ENCODE measurements around the gene POLR2J3.
"Not testable (repeated sequence)": the region's sequence is repeated elsewhere in the genome, so short reads cannot be mapped to it uniquely, and the experiment has no call there.

POLR2J3 gene

GRCh38 chr7:102611675-102612325 is 39.4 kb upstream of the POLR2J3 start:
- H3K27me3 ChIP-seq (ENCODE audit: insufficient read depth, low read length, poor library complexity); H3K27ac ChIP-seq (ENCODE audit: low read length); H4K20me1 ChIP-seq (ENCODE audit: insufficient read depth, low read length); H3K9me3 ChIP-seq (ENCODE audit: insufficient read depth, low read length, severe bottlenecking); H3K79me2 ChIP-seq (ENCODE audit: insufficient read depth, low read length); ATAC-seq (ENCODE audit: insufficient read depth, low read depth); H3K36me3 ChIP-seq (ENCODE audit: insufficient read depth, low read length); H2AFZ ChIP-seq (ENCODE audit: low read depth, low read length); H3K9ac ChIP-seq (ENCODE audit: low read depth, low read length); H3K4me1 ChIP-seq (ENCODE audit: insufficient read depth, low read length): not testable (repeated sequence)
- peak overlapping the region in 1 of 2 experiments; percentile 42; a peak in 2 of 4 replicates for H3K4me3 ChIP-seq (ENCODE audit: low read depth in 1 of 2, low read length in 2 of 2)
- peak overlapping the region; percentile 59 for H3K4me2 ChIP-seq (ENCODE audit: insufficient read depth, low read length)
- DNase-seq: peak; percentile 39

DNA sequence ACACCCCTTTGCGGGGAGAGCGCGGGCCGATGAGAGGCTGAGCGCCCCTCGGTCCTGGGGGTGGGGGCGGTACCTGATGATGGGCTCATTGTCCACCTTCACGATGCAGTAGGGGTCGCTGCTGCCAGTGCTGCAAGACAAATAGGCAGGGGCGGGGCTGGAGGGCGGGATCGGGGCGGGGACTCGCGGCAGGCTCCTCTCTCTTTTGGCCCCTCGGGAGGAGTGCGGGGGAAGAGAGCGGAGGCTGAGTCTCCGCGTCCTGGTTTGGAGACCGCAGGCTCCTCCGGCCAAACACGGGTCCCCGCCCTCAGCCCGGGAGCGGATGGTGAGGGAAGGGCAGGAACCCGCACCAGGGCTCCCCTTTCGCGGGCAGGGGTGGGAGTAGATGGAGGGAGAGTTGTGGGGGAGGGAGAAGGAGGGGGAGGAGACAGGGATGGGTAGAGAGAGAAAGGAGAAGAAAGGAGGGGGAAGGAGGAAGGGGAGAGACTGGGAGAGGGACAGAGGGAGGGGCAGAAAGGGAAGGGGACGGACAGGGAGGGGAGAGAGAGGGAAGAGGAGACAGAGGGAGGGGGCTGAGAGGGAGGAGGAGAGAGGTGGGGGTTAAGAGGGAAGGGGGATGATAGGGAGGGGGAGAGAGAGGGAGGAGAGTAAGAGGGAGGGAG is 38.8 kb upstream of the POLR2J3 start:
- H3K27me3 ChIP-seq (ENCODE audit: insufficient read depth, low read length, poor library complexity); H4K20me1 ChIP-seq (ENCODE audit: insufficient read depth, low read length); H3K9ac ChIP-seq (ENCODE audit: low read depth, low read length); H3K9me3 ChIP-seq (ENCODE audit: insufficient read depth, low read length, severe bottlenecking); H3K4me2 ChIP-seq (ENCODE audit: insufficient read depth, low read length); H3K79me2 ChIP-seq (ENCODE audit: insufficient read depth, low read length); H3K36me3 ChIP-seq (ENCODE audit: insufficient read depth, low read length); DNase-seq; H3K27ac ChIP-seq (ENCODE audit: low read length); H3K4me1 ChIP-seq (ENCODE audit: insufficient read depth, low read length); H3K4me3 ChIP-seq (ENCODE audit: low read depth in 1 of 2, low read length in 2 of 2); H2AFZ ChIP-seq (ENCODE audit: low read depth, low read length): not testable (repeated sequence)
- peak; percentile 87 for ATAC-seq (ENCODE audit: insufficient read depth, low read depth)

GRCh38 chr7:102610441-102610840 is 38.1 kb upstream of the POLR2J3 start:
- H2AFZ ChIP-seq (ENCODE audit: low read depth, low read length); H3K9ac ChIP-seq (ENCODE audit: low read depth, low read length); H3K27ac ChIP-seq (ENCODE audit: low read length); DNase-seq; H3K4me1 ChIP-seq (ENCODE audit: insufficient read depth, low read length); H4K20me1 ChIP-seq (ENCODE audit: insufficient read depth, low read length); H3K36me3 ChIP-seq (ENCODE audit: insufficient read depth, low read length); H3K9me3 ChIP-seq (ENCODE audit: insufficient read depth, low read length, severe bottlenecking); H3K79me2 ChIP-seq (ENCODE audit: insufficient read depth, low read length); H3K4me3 ChIP-seq (ENCODE audit: low read depth in 1 of 2, low read length in 2 of 2); ATAC-seq (ENCODE audit: insufficient read depth, low read depth); H3K4me2 ChIP-seq (ENCODE audit: insufficient read depth, low read length); H3K27me3 ChIP-seq (ENCODE audit: insufficient read depth, low read length, poor library complexity): not testable (repeated sequence)

DNA sequence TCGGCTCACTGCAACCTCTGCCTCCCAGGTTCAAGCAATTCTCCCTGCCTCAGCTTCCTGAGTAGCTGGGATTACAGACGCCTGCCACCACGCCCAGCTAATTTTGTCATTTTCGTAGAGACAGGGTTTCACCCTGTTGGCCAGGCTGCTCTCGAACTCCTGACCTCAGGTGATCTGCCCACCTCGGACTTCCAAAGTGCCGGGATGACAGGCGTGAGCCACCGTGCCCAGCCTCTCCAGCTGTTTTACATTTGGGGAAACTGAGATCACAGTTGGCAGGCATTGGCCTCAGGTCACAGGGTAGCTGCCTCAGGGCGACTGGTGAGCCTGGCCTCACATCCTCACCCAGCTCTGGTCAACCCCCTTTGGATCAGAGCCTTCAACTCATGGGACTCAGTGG is 37.4 kb upstream of the POLR2J3 start:
- not testable (repeated sequence) for H2AFZ ChIP-seq (ENCODE audit: low read depth, low read length); H3K4me1 ChIP-seq (ENCODE audit: insufficient read depth, low read length); DNase-seq; H3K4me3 ChIP-seq (ENCODE audit: low read depth in 1 of 2, low read length in 2 of 2); H4K20me1 ChIP-seq (ENCODE audit: insufficient read depth, low read length); H3K9ac ChIP-seq (ENCODE audit: low read depth, low read length); H3K36me3 ChIP-seq (ENCODE audit: insufficient read depth, low read length); H3K27me3 ChIP-seq (ENCODE audit: insufficient read depth, low read length, poor library complexity); H3K27ac ChIP-seq (ENCODE audit: low read length); ATAC-seq (ENCODE audit: insufficient read depth, low read depth); H3K9me3 ChIP-seq (ENCODE audit: insufficient read depth, low read length, severe bottlenecking); H3K79me2 ChIP-seq (ENCODE audit: insufficient read depth, low read length); H3K4me2 ChIP-seq (ENCODE audit: insufficient read depth, low read length)

GRCh38 chr7:102606848-102607247 is 34.5 kb upstream of the POLR2J3 start:
- H2AFZ ChIP-seq (ENCODE audit: low read depth, low read length); DNase-seq; H3K27ac ChIP-seq (ENCODE audit: low read length); H3K27me3 ChIP-seq (ENCODE audit: insufficient read depth, low read length, poor library complexity); H3K79me2 ChIP-seq (ENCODE audit: insufficient read depth, low read length); H3K9me3 ChIP-seq (ENCODE audit: insufficient read depth, low read length, severe bottlenecking); H4K20me1 ChIP-seq (ENCODE audit: insufficient read depth, low read length); H3K36me3 ChIP-seq (ENCODE audit: insufficient read depth, low read length); H3K4me2 ChIP-seq (ENCODE audit: insufficient read depth, low read length); H3K9ac ChIP-seq (ENCODE audit: low read depth, low read length); H3K4me1 ChIP-seq (ENCODE audit: insufficient read depth, low read length); ATAC-seq (ENCODE audit: insufficient read depth, low read depth); H3K4me3 ChIP-seq (ENCODE audit: low read depth in 1 of 2, low read length in 2 of 2): not testable (repeated sequence)

GRCh38 chr7:102604431-102605145 is 32.2 kb upstream of the POLR2J3 start:
- not testable (repeated sequence) for H4K20me1 ChIP-seq (ENCODE audit: insufficient read depth, low read length); H3K9ac ChIP-seq (ENCODE audit: low read depth, low read length); H3K27me3 ChIP-seq (ENCODE audit: insufficient read depth, low read length, poor library complexity); H3K36me3 ChIP-seq (ENCODE audit: insufficient read depth, low read length); H3K9me3 ChIP-seq (ENCODE audit: insufficient read depth, low read length, severe bottlenecking); H3K27ac ChIP-seq (ENCODE audit: low read length); H3K79me2 ChIP-seq (ENCODE audit: insufficient read depth, low read length); H3K4me2 ChIP-seq (ENCODE audit: insufficient read depth, low read length); H3K4me3 ChIP-seq (ENCODE audit: low read depth in 1 of 2, low read length in 2 of 2); H3K4me1 ChIP-seq (ENCODE audit: insufficient read depth, low read length); DNase-seq; H2AFZ ChIP-seq (ENCODE audit: low read depth, low read length)
- 0 out of 3 replicates have a peak, but pooled peaks have one; percentile 27 for ATAC-seq (ENCODE audit: insufficient read depth, low read depth)

DNA sequence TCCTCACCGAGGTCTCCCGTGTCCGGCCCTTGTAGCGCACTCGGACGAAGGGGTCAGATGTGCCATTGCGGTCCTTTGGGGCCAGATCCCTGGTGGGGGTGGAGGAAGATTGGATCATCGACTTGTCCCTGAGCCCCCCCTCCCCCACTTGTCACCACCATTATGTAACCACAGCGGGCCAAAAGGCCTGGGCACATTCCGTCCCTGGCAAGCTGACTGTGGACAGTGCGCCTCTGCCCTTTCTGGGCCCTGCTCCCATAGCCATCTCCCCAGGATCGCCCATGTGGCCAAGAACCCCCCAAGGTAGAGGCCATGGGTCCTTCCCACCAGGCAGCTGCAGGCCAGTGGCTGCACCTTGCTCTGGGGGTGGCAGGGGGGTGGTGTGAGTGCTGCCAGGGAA is 29.9 kb upstream of the POLR2J3 start:
- not testable (repeated sequence) for H3K4me2 ChIP-seq (ENCODE audit: insufficient read depth, low read length); H3K4me3 ChIP-seq (ENCODE audit: low read depth in 1 of 2, low read length in 2 of 2); H3K79me2 ChIP-seq (ENCODE audit: insufficient read depth, low read length); ATAC-seq (ENCODE audit: insufficient read depth, low read depth); H3K27ac ChIP-seq (ENCODE audit: low read length); H4K20me1 ChIP-seq (ENCODE audit: insufficient read depth, low read length); H3K36me3 ChIP-seq (ENCODE audit: insufficient read depth, low read length); H3K27me3 ChIP-seq (ENCODE audit: insufficient read depth, low read length, poor library complexity); H3K9me3 ChIP-seq (ENCODE audit: insufficient read depth, low read length, severe bottlenecking); DNase-seq; H2AFZ ChIP-seq (ENCODE audit: low read depth, low read length); H3K4me1 ChIP-seq (ENCODE audit: insufficient read depth, low read length); H3K9ac ChIP-seq (ENCODE audit: low read depth, low read length)

GRCh38 chr7:102599699-102600098 is 27.3 kb upstream of the POLR2J3 start:
- not testable (repeated sequence) for H3K27ac ChIP-seq (ENCODE audit: low read length); H3K79me2 ChIP-seq (ENCODE audit: insufficient read depth, low read length); DNase-seq; H3K9me3 ChIP-seq (ENCODE audit: insufficient read depth, low read length, severe bottlenecking); H4K20me1 ChIP-seq (ENCODE audit: insufficient read depth, low read length); ATAC-seq (ENCODE audit: insufficient read depth, low read depth); H2AFZ ChIP-seq (ENCODE audit: low read depth, low read length); H3K36me3 ChIP-seq (ENCODE audit: insufficient read depth, low read length); H3K27me3 ChIP-seq (ENCODE audit: insufficient read depth, low read length, poor library complexity); H3K4me2 ChIP-seq (ENCODE audit: insufficient read depth, low read length); H3K4me1 ChIP-seq (ENCODE audit: insufficient read depth, low read length); H3K9ac ChIP-seq (ENCODE audit: low read depth, low read length); H3K4me3 ChIP-seq (ENCODE audit: low read depth in 1 of 2, low read length in 2 of 2)
